HG02981 (cell line): Measurements from ENCODE around the gene CYP4B1.
"Not testable (repeated sequence)": the region's sequence is repeated elsewhere in the genome, so short reads cannot be mapped to it uniquely, and the experiment has no call there.

Experiments used
- ATAC-seq: cut with Tn5 transposase; IDR thresholded peaks from one replicate; pipeline ENCODE4 v1.9.1; 2021; ENCODE audit warnings: mild to moderate bottlenecking, moderate library complexity; ENCODE audit not compliant: unreplicated experiment

CYP4B1 gene

GRCh38 chr1:46813858-46814396, 15.1 kb downstream of the CYP4B1 start:
- no peak for ATAC-seq

- ATAC-seq: no peak
These were observed 16.3 kb downstream of the CYP4B1 start for GRCh38 chr1:46815133-46815532.

- no peak for ATAC-seq
These were observed 18.1 kb downstream of the CYP4B1 start for GRCh38 chr1:46816930-46817329.

- ATAC-seq: no peak
These were observed 19.0 kb downstream of the CYP4B1 start for GRCh38 chr1:46817814-46818213.

GRCh38 chr1:46818591-46818990, 19.7 kb downstream of the CYP4B1 start:
- ATAC-seq: no peak

GRCh38 chr1:46819335-46819734, 20.5 kb downstream of the CYP4B1 start:
- ATAC-seq: no peak

- no peak for ATAC-seq
These were observed 21.2 kb downstream of the CYP4B1 start for GRCh38 chr1:46820076-46820475.

- no peak for ATAC-seq
These were observed 21.8 kb downstream of the CYP4B1 start for GRCh38 chr1:46820560-46821060.

GRCh38 chr1:46822248-46822826, 23.5 kb downstream of the CYP4B1 start:
- no peak for ATAC-seq

- no peak for ATAC-seq
These were observed 24.3 kb downstream of the CYP4B1 start for GRCh38 chr1:46823151-46823550.

GRCh38 chr1:46826892-46827291, 28.0 kb downstream of the CYP4B1 start:
- ATAC-seq: not testable (repeated sequence)

GRCh38 chr1:46830665-46831322, 31.9 kb downstream of the CYP4B1 start:
- ATAC-seq: no peak

- not testable (repeated sequence) for ATAC-seq
These were observed 36.6 kb downstream of the CYP4B1 start for GRCh38 chr1:46835469-46835868.

- not testable (repeated sequence) for ATAC-seq
These were observed 47.5 kb downstream of the CYP4B1 start for GRCh38 chr1:46846386-46846785.

GRCh38 chr1:46857660-46858065, 58.8 kb downstream of the CYP4B1 start:
- not testable (repeated sequence) for ATAC-seq

GRCh38 chr1:46862348-46862747, 63.5 kb downstream of the CYP4B1 start:
- ATAC-seq: no peak
